Subcutaneous abdominal adipose tissue (tissue), 5 donors: ENCODE measurements around the gene NCKAP5.

Source experiments
- H3K27ac ChIP-seq: one replicate; pipeline ENCODE4 v1.7.0; 2013; ENCODE audit warnings: low read depth, mild to moderate bottlenecking, inconsistent platforms, low read length, moderate library complexity
- H3K27me3 ChIP-seq, 5 donors: one replicate each; pipeline ENCODE4 v1.7.0; 2013; ENCODE audit warnings: low read length in 5 of 5, inconsistent platforms in 1 of 5; ENCODE audit not compliant: control insufficient read depth in 5 of 5, insufficient read depth in 4 of 5
- H3K36me3 ChIP-seq, 5 donors: one replicate each; pipeline ENCODE4 v1.7.0; 2013; ENCODE audit warnings: low read length in 5 of 5; ENCODE audit not compliant: control insufficient read depth in 5 of 5, insufficient read depth in 5 of 5
- H3K4me1 ChIP-seq, 5 donors: one replicate each; pipeline ENCODE4 v1.7.0; 2013; ENCODE audit warnings: low read length in 5 of 5, mild to moderate bottlenecking in 3 of 5, moderate library complexity in 1 of 5; ENCODE audit not compliant: control insufficient read depth in 5 of 5, insufficient read depth in 5 of 5
- H3K4me3 ChIP-seq, 5 donors: one replicate each; pipeline ENCODE4 v1.7.0; 2013; ENCODE audit warnings: low read length in 5 of 5, low read depth in 1 of 5
- H3K9ac ChIP-seq, 5 donors: one replicate each; pipeline ENCODE4 v1.7.0; 2013; ENCODE audit warnings: low read length in 5 of 5, mild to moderate bottlenecking in 4 of 5, moderate library complexity in 3 of 5
- H3K9me3 ChIP-seq, 5 donors: one replicate each; pipeline ENCODE4 v1.7.0; 2013; ENCODE audit warnings: low read length in 5 of 5; ENCODE audit not compliant: control insufficient read depth in 5 of 5
- donor health status: healthy.
- donor health status: healthy.
- donor health status: healthy.
- donor health status: healthy.
- donor health status: healthy.

Gene NCKAP5

DNA sequence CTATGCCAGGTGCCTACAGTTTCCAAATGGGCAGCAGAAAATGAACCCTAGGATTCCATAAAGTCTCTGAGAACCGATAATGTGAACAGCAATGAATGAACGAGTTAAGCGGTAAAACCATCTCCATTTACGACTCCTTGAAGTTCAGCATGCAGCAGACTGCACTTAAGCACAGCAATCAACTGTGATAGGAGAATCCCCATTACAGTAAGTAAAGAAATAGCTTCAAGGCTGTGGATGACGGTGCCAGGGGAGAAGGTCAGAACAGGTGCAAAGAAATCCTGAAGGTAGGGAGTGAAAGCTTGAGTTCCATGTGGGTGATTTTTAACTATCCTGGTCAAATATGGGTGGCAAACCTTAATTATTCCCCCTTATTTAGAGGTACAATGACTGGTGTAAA is 444.4 kb downstream of the NCKAP5 start:
- Histone ChIP-seq H3K27ac (no peak overlapping the region), H3K36me3 (no peaks in the 10 kb centered on the region), H3K9ac (no peak overlapping the region), H3K9me3 (no peaks in the 10 kb centered on the region), H3K4me3 (no peak overlapping the region), H3K27me3 (no peaks in the 10 kb centered on the region), H3K4me1 (no peaks in the 10 kb centered on the region)

- Histone ChIP-seq H3K27me3 (no peaks in the 10 kb centered on the region), H3K9me3 (no peaks in the 10 kb centered on the region), H3K36me3 (no peaks in the 10 kb centered on the region), H3K4me3 (no peak overlapping the region), H3K9ac (no peak overlapping the region), H3K27ac (no peak overlapping the region), H3K4me1 (no peaks in the 10 kb centered on the region)
Measured at GRCh38 chr2:133123393-133123792, 444.9 kb downstream of the NCKAP5 start.

DNA sequence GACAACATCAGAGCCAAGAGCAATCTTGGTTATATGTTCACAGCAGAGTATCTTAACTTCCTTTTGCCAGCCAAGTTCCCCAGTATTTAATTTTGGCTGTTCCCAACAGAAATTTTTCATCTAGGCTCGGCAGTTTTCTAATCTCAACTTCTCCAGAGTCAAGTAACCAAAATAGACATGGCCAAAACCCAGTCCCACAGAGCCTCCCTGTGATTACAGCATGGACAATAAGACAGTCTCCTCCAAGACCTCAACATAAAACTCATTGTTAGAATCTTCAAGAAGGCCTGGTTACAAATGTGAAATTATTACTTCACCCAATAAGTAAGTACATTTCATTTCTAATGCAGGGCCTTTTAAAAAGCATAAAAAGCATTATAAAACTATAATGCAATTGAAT is 445.7 kb downstream of the NCKAP5 start:
- H3K27ac ChIP-seq, result no peak overlapping the region
- no peaks in the 10 kb centered on the region for H3K4me1 ChIP-seq
- no peak overlapping the region for H3K9ac ChIP-seq
- H3K9me3 ChIP-seq, result no peaks in the 10 kb centered on the region
- no peaks in the 10 kb centered on the region for H3K36me3 ChIP-seq
- no peaks in the 10 kb centered on the region for H3K27me3 ChIP-seq
- no peak overlapping the region for H3K4me3 ChIP-seq

- H3K27ac ChIP-seq, result no peak overlapping the region
- no peaks in the 10 kb centered on the region for H3K27me3 ChIP-seq
- no peak overlapping the region for H3K4me3 ChIP-seq
- no peaks in the 10 kb centered on the region for H3K9me3 ChIP-seq
- no peaks in the 10 kb centered on the region for H3K4me1 ChIP-seq
- no peak overlapping the region for H3K9ac ChIP-seq
- H3K36me3 ChIP-seq, result no peaks in the 10 kb centered on the region
Measured at GRCh38 chr2:133120310-133120709, 448.0 kb downstream of the NCKAP5 start.

- Histone ChIP-seq H3K4me3 (no peak overlapping the region), H3K27me3 (no peaks in the 10 kb centered on the region), H3K4me1 (no peaks in the 10 kb centered on the region), H3K27ac (no peak overlapping the region), H3K36me3 (no peaks in the 10 kb centered on the region), H3K9ac (no peak overlapping the region), H3K9me3 (no peaks in the 10 kb centered on the region)
Measured at GRCh38 chr2:133110201-133110600, 458.1 kb downstream of the NCKAP5 start.

- H3K9me3 ChIP-seq, result no peaks in the 10 kb centered on the region
- H3K27ac ChIP-seq, result no peak overlapping the region
- no peaks in the 10 kb centered on the region for H3K27me3 ChIP-seq
- no peaks in the 10 kb centered on the region for H3K4me1 ChIP-seq
- H3K4me3 ChIP-seq, result no peak overlapping the region
- H3K36me3 ChIP-seq, result no peaks in the 10 kb centered on the region
- H3K9ac ChIP-seq, result no peak overlapping the region
Measured at GRCh38 chr2:133109772-133110171, 458.5 kb downstream of the NCKAP5 start.

GRCh38 chr2:133107058-133107815 is 461.0 kb downstream of the NCKAP5 start:
- Histone ChIP-seq H3K4me3 (no peak overlapping the region), H3K27me3 (no peaks in the 10 kb centered on the region), H3K4me1 (no peaks in the 10 kb centered on the region), H3K36me3 (no peaks in the 10 kb centered on the region), H3K9me3 (no peaks in the 10 kb centered on the region), H3K27ac (no peak overlapping the region), H3K9ac (no peak overlapping the region)

- no peaks in the 10 kb centered on the region for H3K27me3 ChIP-seq
- no peak overlapping the region for H3K9ac ChIP-seq
- H3K4me3 ChIP-seq, result no peak overlapping the region
- H3K9me3 ChIP-seq, result no peaks in the 10 kb centered on the region
- no peaks in the 10 kb centered on the region for H3K4me1 ChIP-seq
- no peak overlapping the region for H3K27ac ChIP-seq
- H3K36me3 ChIP-seq, result no peaks in the 10 kb centered on the region
Measured at GRCh38 chr2:133104871-133105270, 463.4 kb downstream of the NCKAP5 start.

GRCh38 chr2:133098787-133099186 is 469.5 kb downstream of the NCKAP5 start:
- Histone ChIP-seq H3K4me3 (no peak overlapping the region), H3K9me3 (no peaks in the 10 kb centered on the region), H3K27ac (no peak overlapping the region), H3K9ac (no peak overlapping the region), H3K4me1 (no peaks in the 10 kb centered on the region), H3K36me3 (no peaks in the 10 kb centered on the region), H3K27me3 (no peaks in the 10 kb centered on the region)

DNA sequence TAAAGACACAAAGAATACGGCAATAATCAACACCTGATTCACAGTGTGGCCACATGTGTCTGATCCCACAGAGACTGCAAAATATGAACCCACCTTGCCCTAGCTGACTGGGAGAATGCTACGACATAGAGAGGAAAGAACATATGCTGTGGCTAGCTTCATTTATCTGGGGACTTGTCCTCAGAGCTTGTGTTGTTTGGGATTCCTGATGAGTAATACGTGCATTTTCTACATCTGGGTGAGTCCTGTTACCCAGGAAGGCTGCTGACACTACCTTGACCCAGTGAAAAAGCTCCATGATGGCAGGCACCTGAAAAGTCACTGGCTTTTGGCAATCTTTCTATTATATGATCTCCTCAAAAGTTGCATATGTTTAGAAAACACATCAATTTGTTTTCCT is 470.6 kb downstream of the NCKAP5 start:
- Histone ChIP-seq H3K36me3 (no peaks in the 10 kb centered on the region), H3K4me3 (no peak overlapping the region), H3K9ac (no peak overlapping the region), H3K4me1 (no peaks in the 10 kb centered on the region), H3K9me3 (no peaks in the 10 kb centered on the region), H3K27ac (no peak overlapping the region), H3K27me3 (no peaks in the 10 kb centered on the region)
